ENCODE measurements around the gene RAD9B. TPM values are rescaled to one million over a fixed set of nuclear protein-coding genes. Genes with fewer than 3 reads are reported as not detected.

The RAD9B gene
- total RNA-seq, 1 experiment from 2014 or later = 0.40 TPM

Other genes with a start within 250 kb of the RAD9B start
- gene ATP2A2, start 221.1 kb upstream of the RAD9B start, total RNA-seq (2014; rRNA removed; shearing (Covaris generic)) = 82.2 and 106 TPM in 2 replicates
- 50.7 and 56.6 TPM in 2 replicates for gene ANAPC7, start 98.6 kb upstream of the RAD9B start, total RNA-seq (2014; rRNA removed; shearing (Covaris generic))
- 604 and 639 TPM in 2 replicates for gene ARPC3, start 52.0 kb upstream of the RAD9B start, total RNA-seq (2014; rRNA removed; shearing (Covaris generic))
- 66.5 and 76.4 TPM in 2 replicates for gene GPN3, start 34.1 kb upstream of the RAD9B start, total RNA-seq (2014; rRNA removed; shearing (Covaris generic))
- gene FAM216A, start 33.5 kb upstream of the RAD9B start, total RNA-seq (2014; rRNA removed; shearing (Covaris generic)) = 32.5 and 33.8 TPM in 2 replicates
- gene VPS29, start 220 bp upstream of the RAD9B start, total RNA-seq (2014; rRNA removed; shearing (Covaris generic)) = 71.2 and 93.4 TPM in 2 replicates
- gene PPTC7, start 81.0 kb downstream of the RAD9B start, total RNA-seq (2014; rRNA removed; shearing (Covaris generic)) = 4.4 and 8.8 TPM in 2 replicates
- 8.8 and 23.0 TPM in 2 replicates for gene TCTN1, start 111.8 kb downstream of the RAD9B start, total RNA-seq (2014; rRNA removed; shearing (Covaris generic))
- 0.23 TPM in 1 of 2 replicates, not detected in the other for gene HVCN1, start 186.8 kb downstream of the RAD9B start, total RNA-seq (2014; rRNA removed; shearing (Covaris generic))
- 140 and 143 TPM in 2 replicates for gene PPP1CC, start 240.6 kb downstream of the RAD9B start, total RNA-seq (2014; rRNA removed; shearing (Covaris generic))

Data from Daoy (cell line).